K562 (cell line): ENCODE results near the gene NXN. TPM values are rescaled to one million over a fixed set of nuclear protein-coding genes. Genes with fewer than 3 reads are reported as not detected.

Experiments used
- ARHGAP35 ChIP-seq: fragments of 450-650 bp; IDR thresholded peaks from 2 replicates; pipeline ENCODE4 v1.6.1; 2018; ENCODE audit not compliant: partially characterized antibody
- CCNT2 ChIP-seq: IDR thresholded peaks from 2 replicates; pipeline ENCODE4 v1.6.1; 2011; ENCODE audit warnings: borderline replicate concordance, low read depth, mild to moderate bottlenecking, moderate library complexity, mixed read lengths, low read length; ENCODE audit not compliant: insufficient read length; ENCODE audit errors: extremely low read depth
- CXXC5 ChIP-seq: fragments of 250-450 bp; sonication (Bioruptor Pico); IDR thresholded peaks from 2 replicates; pipeline ENCODE4 v1.8.0; 2022; ENCODE audit warnings: inconsistent platforms, mild to moderate bottlenecking, moderate library complexity
- FIP1L1 ChIP-seq: fragments of 200-400 bp; formaldehyde crosslinking; IDR thresholded peaks from 2 replicates; pipeline ENCODE4 v1.6.1; 2018; ENCODE audit warnings: mild to moderate bottlenecking, low read depth, low read length; ENCODE audit not compliant: poor library complexity, severe bottlenecking
- GATAD2B ChIP-seq: fragments of 450-650 bp; IDR thresholded peaks from 2 replicates; pipeline ENCODE4 v1.6.1; 2017; ENCODE audit warnings: mild to moderate bottlenecking, borderline replicate concordance
- L3MBTL2 ChIP-seq: fragments of 450-650 bp; IDR thresholded peaks from 2 replicates; pipeline ENCODE4 v1.6.1; 2016; ENCODE audit warnings: mild to moderate bottlenecking, moderate library complexity
- MAFF ChIP-seq: IDR thresholded peaks from 2 replicates; pipeline ENCODE4 v1.6.1; 2012; ENCODE audit warnings: low read length, improper control_type of control experiment
- MBD1 ChIP-seq: fragments of 250-450 bp; sonication (Bioruptor Pico); IDR thresholded peaks from 2 replicates; pipeline ENCODE4 v1.8.0; 2022; ENCODE audit warnings: inconsistent platforms
- MXI1 ChIP-seq: IDR thresholded peaks from 2 replicates; pipeline ENCODE4 v1.6.1; 2011; ENCODE audit warnings: low read depth, mild to moderate bottlenecking, improper control_type of control experiment, low read length
- NCOA1 ChIP-seq: fragments of 450-650 bp; IDR thresholded peaks from 2 replicates; pipeline ENCODE4 v1.6.1; 2016; ENCODE audit warnings: low read depth
- NFYB ChIP-seq: IDR thresholded peaks from 2 replicates; pipeline ENCODE4 v1.6.1; 2011; ENCODE audit warnings: mild to moderate bottlenecking, moderate library complexity; ENCODE audit not compliant: insufficient read length; ENCODE audit errors: extremely low read depth
- PTBP1 ChIP-seq: fragments of 200-400 bp; formaldehyde crosslinking; IDR thresholded peaks from 2 replicates; pipeline ENCODE4 v1.6.1; 2017; ENCODE audit warnings: low read depth, low read length
- SMARCB1 ChIP-seq: IDR thresholded peaks from 2 replicates; pipeline ENCODE4 v1.6.1; 2011; ENCODE audit warnings: improper control_type of control experiment, low read depth; ENCODE audit not compliant: insufficient read length
- ZNF133 ChIP-seq: fragments of 250-450 bp; sonication (Bioruptor Pico); IDR thresholded peaks from 2 replicates; pipeline ENCODE4 v1.4.0; 2020; ENCODE audit warnings: mild to moderate bottlenecking
- polyA plus RNA-seq, 8 experiments: library from polyadenylated mRNA; depleted of rRNA in 4 of 8; stranded (reverse) in 5 of 8; unstranded in 3 of 8; fragments of >200 nt; fragmentation: Nextera tagmentation in 2 of 8; fragmentation: Illumina TruSeq in 1 of 8; extraction: Ambion mirVana in 2 of 8; extraction: Trizol in 1 of 8; gene quantifications; 2 replicates each; pipeline versions ENCODE4 v1.2.1 to v1.2.3, GENCODE V29; 2011 to 2014; ENCODE audit warnings: inconsistent platforms in 1 of 8, missing spikeins in 1 of 8
- total RNA-seq, 7 experiments: library from RNA; depleted of rRNA in 6 of 7; stranded (reverse); fragments of >200 nt in 6 of 7; fragmentation: Illumina TruSeq in 2 of 7; extraction: Trizol in 2 of 7; gene quantifications; 2 replicates each; pipeline versions ENCODE4 v1.2.1 to v1.2.3, GENCODE V29; 2011 to 2021; ENCODE audit warnings: low replicate concordance in 1 of 7

Gene NXN
- total and polyA plus RNA-seq, 9 of the 15 experiments (the other 6 are each of a cell fraction or from before 2014, with no cell fraction given): 0.08 to 0.39 (median 0.29) TPM; not detected in 5

GRCh38 chr17:900336-900934 lies 79.1 kb downstream of the NXN start (continued):
- TF ChIP-seq CCNT2 (no peak), SMARCB1 (no peak), GATAD2B (no peak), MAFF (no peak), ARHGAP35 (no peak), NCOA1 (no peak), ZNF133 (CRISPR knock-in tag) (no peak), MBD1 (no peak), NFYB (no peak), CXXC5 (no peak), L3MBTL2 (no peak), PTBP1 (no peak), MXI1 (no peak), FIP1L1 (no peak)
